GM12873 (cell line): ENCODE results near the gene ITPR1.

ENCODE experiments used
- CTCF ChIP-seq: IDR thresholded peaks from 2 replicates; pipeline ENCODE4 v1.5.1; 2012; ENCODE audit warnings: low read depth, mild to moderate bottlenecking, moderate library complexity, low read length, control low read depth; ENCODE audit not compliant: insufficient read depth; ENCODE audit errors: missing control alignments

Gene ITPR1

GRCh38 chr3:4492208-4493013 lies 737 bp upstream of the ITPR1 start:
- no peak for TF ChIP-seq CTCF

- no peak for TF ChIP-seq CTCF
Measured at GRCh38 chr3:4493941-4494894, 1.1 kb downstream of the ITPR1 start.

- TF ChIP-seq CTCF: no peak
Measured at GRCh38 chr3:4494895-4495264, 1.7 kb downstream of the ITPR1 start.

- TF ChIP-seq CTCF: no peak
Measured at GRCh38 chr3:4495294-4496086, 2.3 kb downstream of the ITPR1 start.

DNA sequence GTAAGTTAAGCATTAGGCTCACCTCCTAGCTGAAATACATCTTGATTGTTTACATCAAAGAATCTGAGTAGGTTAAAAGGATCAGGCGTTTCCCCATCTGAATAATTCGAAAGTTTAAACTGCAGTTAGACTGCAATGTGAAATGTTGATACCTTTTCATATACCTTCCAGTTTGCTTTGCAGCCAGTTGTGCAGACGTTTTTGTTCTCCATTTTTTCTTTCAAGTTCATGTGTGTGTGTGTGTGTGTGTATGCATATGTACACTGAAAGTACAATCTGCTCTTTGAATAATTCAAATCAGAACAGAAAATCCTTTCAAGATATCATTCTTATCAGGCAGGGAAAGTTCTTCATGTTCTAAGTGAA lies 2.9 kb downstream of the ITPR1 start:
- no peak for TF ChIP-seq CTCF

DNA sequence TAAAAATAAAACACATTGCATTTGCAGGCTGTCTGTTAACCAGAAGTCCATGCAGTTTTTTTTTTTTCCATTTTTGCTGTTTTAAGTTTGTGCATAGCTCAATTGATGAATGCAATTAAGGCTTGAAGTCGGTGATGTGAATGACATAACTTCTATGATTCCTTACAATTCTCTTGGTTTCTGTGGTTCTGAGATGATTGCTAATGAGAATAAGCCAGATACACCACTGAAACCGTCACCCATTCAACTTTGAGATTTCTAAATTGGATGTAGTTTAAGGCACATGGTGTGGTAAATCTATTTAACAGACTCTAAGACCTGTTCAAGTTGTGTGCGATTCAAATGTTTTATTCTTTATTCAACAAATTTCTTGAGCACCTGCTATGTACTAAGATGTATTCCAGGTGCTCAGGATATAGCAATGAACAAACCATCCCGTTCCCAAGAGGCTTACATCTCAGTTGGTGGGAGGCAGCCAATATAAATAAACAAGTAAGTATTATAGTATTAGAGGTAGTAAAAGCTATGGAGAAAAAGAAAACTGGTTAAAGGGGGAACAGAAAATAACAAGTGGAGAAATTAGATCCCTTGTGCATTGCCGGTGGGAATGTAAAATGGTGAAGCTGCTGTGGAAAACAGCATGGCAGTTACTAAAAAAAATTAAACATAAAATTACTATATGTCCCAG lies 4.0 kb downstream of the ITPR1 start:
- no peak for TF ChIP-seq CTCF
